ENCODE results near the gene WAC. TPM values are rescaled to one million over a fixed set of nuclear protein-coding genes. Genes with fewer than 3 reads are reported as not detected.
A peak's percentile ranks its signal among the peaks of the same experiment; 100 is the strongest.
"Not testable (repeated sequence)": the region's sequence is repeated elsewhere in the genome, so short reads cannot be mapped to it uniquely, and the experiment has no call there.

Gene WAC
- total RNA-seq = 100 to 1,000 TPM; 147 to 148 TPM

- no peaks in the 10 kb centered on the region for H3K27me3 Mint-ChIP-seq
- no peaks in the 10 kb centered on the region for H3K9me3 Mint-ChIP-seq
- ATAC-seq (ENCODE audit: low read depth) (peak; percentile 85), DNase-seq (peak; percentile 97)
- H3K4me3 Mint-ChIP-seq = peak within 1 kb of the TSS; percentile 99
- H3K4me1 Mint-ChIP-seq = peaks cover 43% of the 10 kb centered on the region
- POLR2A ChIA-PET = interaction anchor here (0.7 to 1.3 kb wide), 10 partner anchors 9 to 198 kb away, joined by 3 to 6 read pairs (median 3); no protein-coding TSS in a partner anchor
- peak within 1 kb of the TSS; percentile 100 for H3K27ac Mint-ChIP-seq
- H3K36me3 Mint-ChIP-seq = peaks cover 44% of the 10 kb centered on the region
Measured at GRCh38 chr10:28532337-28533185, at the start of gene WAC. WAC (plus strand) TSS chr10:28533118; CDS start chr10:28533580, 462 bp downstream.

GRCh38 chr10:28489206-28489605 is 43.7 kb upstream of the WAC start:
- Mint-ChIP-seq H3K36me3 (peaks cover 3% of the 10 kb centered on the region), H3K27ac (no peak overlapping the region), H3K27me3 (peaks cover 8% of the 10 kb centered on the region), H3K9me3 (peaks cover 2% of the 10 kb centered on the region), H3K4me3 (no peak overlapping the region), H3K4me1 (peaks cover 2% of the 10 kb centered on the region)
- DNase-seq (no peak), ATAC-seq (ENCODE audit: low read depth) (no peak)
- POLR2A ChIA-PET = no interaction called here

GRCh38 chr10:28490256-28490865 is 42.6 kb upstream of the WAC start:
- H3K36me3 Mint-ChIP-seq; H3K4me3 Mint-ChIP-seq; H3K27me3 Mint-ChIP-seq; H3K9me3 Mint-ChIP-seq; H3K4me1 Mint-ChIP-seq; H3K27ac Mint-ChIP-seq; ATAC-seq (ENCODE audit: low read depth); DNase-seq; POLR2A ChIA-PET: not testable (repeated sequence)

GRCh38 chr10:28492116-28492920 is 40.6 kb upstream of the WAC start:
- no peak for ATAC-seq (ENCODE audit: low read depth)
- H3K27ac Mint-ChIP-seq = no peak overlapping the region
- POLR2A ChIA-PET = interaction anchor here (0.6 kb wide), 1 partner anchor 9 kb away, joined by 5 read pairs; no protein-coding TSS in a partner anchor
- peaks cover 2% of the 10 kb centered on the region for H3K4me1 Mint-ChIP-seq
- no peak for DNase-seq
- H3K27me3 Mint-ChIP-seq = peaks cover 3% of the 10 kb centered on the region
- no peak overlapping the region for H3K4me3 Mint-ChIP-seq
- H3K9me3 Mint-ChIP-seq = no peaks in the 10 kb centered on the region
- peaks cover 1% of the 10 kb centered on the region for H3K36me3 Mint-ChIP-seq

GRCh38 chr10:28494420-28494819 is 38.5 kb upstream of the WAC start:
- Mint-ChIP-seq H3K9me3 (no peaks in the 10 kb centered on the region), H3K4me3 (no peak overlapping the region), H3K27ac (no peak overlapping the region), H3K27me3 (peaks cover 3% of the 10 kb centered on the region), H3K4me1 (peaks cover 2% of the 10 kb centered on the region), H3K36me3 (no peaks in the 10 kb centered on the region)
- POLR2A ChIA-PET = no interaction called here
- DNase-seq (no peak), ATAC-seq (ENCODE audit: low read depth) (no peak)

GRCh38 chr10:28495084-28495483 is 37.8 kb upstream of the WAC start:
- H3K27me3 Mint-ChIP-seq = peaks cover 3% of the 10 kb centered on the region
- peaks cover 2% of the 10 kb centered on the region for H3K4me1 Mint-ChIP-seq
- POLR2A ChIA-PET = no interaction called here
- H3K27ac Mint-ChIP-seq = no peak overlapping the region
- no peaks in the 10 kb centered on the region for H3K36me3 Mint-ChIP-seq
- H3K9me3 Mint-ChIP-seq = no peaks in the 10 kb centered on the region
- no peak for ATAC-seq (ENCODE audit: low read depth)
- H3K4me3 Mint-ChIP-seq = no peak overlapping the region
- no peak for DNase-seq

- H3K27me3 Mint-ChIP-seq = peaks cover 3% of the 10 kb centered on the region
- DNase-seq (no peak), ATAC-seq (ENCODE audit: low read depth) (no peak)
- H3K4me1 Mint-ChIP-seq = peaks cover 2% of the 10 kb centered on the region
- H3K27ac Mint-ChIP-seq = no peak overlapping the region
- POLR2A ChIA-PET = no interaction called here
- H3K36me3 Mint-ChIP-seq = no peaks in the 10 kb centered on the region
- H3K4me3 Mint-ChIP-seq = no peak overlapping the region
- no peaks in the 10 kb centered on the region for H3K9me3 Mint-ChIP-seq
Measured at GRCh38 chr10:28496017-28496416, 36.9 kb upstream of the WAC start.

- POLR2A ChIA-PET = no interaction called here
- H3K27me3 Mint-ChIP-seq = peaks cover 2% of the 10 kb centered on the region
- ATAC-seq (ENCODE audit: low read depth) (no peak), DNase-seq (no peak)
- no peaks in the 10 kb centered on the region for H3K36me3 Mint-ChIP-seq
- no peaks in the 10 kb centered on the region for H3K9me3 Mint-ChIP-seq
- no peak overlapping the region for H3K27ac Mint-ChIP-seq
- H3K4me1 Mint-ChIP-seq = peaks cover 2% of the 10 kb centered on the region
- H3K4me3 Mint-ChIP-seq = no peak overlapping the region
Measured at GRCh38 chr10:28496481-28496961, 36.4 kb upstream of the WAC start.

- peaks cover 5% of the 10 kb centered on the region for H3K4me1 Mint-ChIP-seq
- no peak overlapping the region for H3K27ac Mint-ChIP-seq
- no peak for DNase-seq
- H3K36me3 Mint-ChIP-seq = no peaks in the 10 kb centered on the region
- H3K27me3 Mint-ChIP-seq = no peaks in the 10 kb centered on the region
- POLR2A ChIA-PET = no interaction called here
- no peaks in the 10 kb centered on the region for H3K9me3 Mint-ChIP-seq
- no peak overlapping the region for H3K4me3 Mint-ChIP-seq
- ATAC-seq (ENCODE audit: low read depth) = no peak
Measured at GRCh38 chr10:28497313-28498126, 35.4 kb upstream of the WAC start.

- POLR2A ChIA-PET; DNase-seq; ATAC-seq (ENCODE audit: low read depth); H3K36me3 Mint-ChIP-seq; H3K4me3 Mint-ChIP-seq; H3K27ac Mint-ChIP-seq; H3K4me1 Mint-ChIP-seq; H3K9me3 Mint-ChIP-seq; H3K27me3 Mint-ChIP-seq: not testable (repeated sequence)
Measured at GRCh38 chr10:28500203-28500602, 32.7 kb upstream of the WAC start.

- DNase-seq (no peak), ATAC-seq (ENCODE audit: low read depth) (no peak)
- Mint-ChIP-seq H3K27ac (no peak overlapping the region), H3K4me1 (peaks cover 6% of the 10 kb centered on the region), H3K36me3 (no peaks in the 10 kb centered on the region), H3K9me3 (no peaks in the 10 kb centered on the region), H3K27me3 (peaks cover 2% of the 10 kb centered on the region), H3K4me3 (no peak overlapping the region)
- POLR2A ChIA-PET = no interaction called here
Measured at GRCh38 chr10:28503114-28503513, 29.8 kb upstream of the WAC start.

GRCh38 chr10:28505359-28505959 is 27.5 kb upstream of the WAC start:
- Mint-ChIP-seq H3K36me3 (no peaks in the 10 kb centered on the region), H3K4me3 (no peak overlapping the region), H3K9me3 (no peaks in the 10 kb centered on the region), H3K27ac (no peak overlapping the region), H3K4me1 (peaks cover 6% of the 10 kb centered on the region), H3K27me3 (peaks cover 9% of the 10 kb centered on the region)
- no peak for ATAC-seq (ENCODE audit: low read depth)
- POLR2A ChIA-PET = no interaction called here
- DNase-seq = no peak

Data from activated naive CD8-positive, alpha-beta T cell treated with anti-CD3 and anti-CD28 coated beads, Interleukin-2, amount 10 ng/mL, durations not matched to agents 7 days and 5 days (primary cell).